GM18502 (cell line): ENCODE results near the gene ANKRD36.
"Not testable (repeated sequence)": the region's sequence is repeated elsewhere in the genome, so short reads cannot be mapped to it uniquely, and the experiment has no call there.

Experiments used
- ATAC-seq: cut with Tn5 transposase; IDR thresholded peaks from one replicate; pipeline ENCODE4 v1.9.1; 2021; ENCODE audit warnings: mild to moderate bottlenecking; ENCODE audit not compliant: unreplicated experiment, poor library complexity

Gene ANKRD36

DNA sequence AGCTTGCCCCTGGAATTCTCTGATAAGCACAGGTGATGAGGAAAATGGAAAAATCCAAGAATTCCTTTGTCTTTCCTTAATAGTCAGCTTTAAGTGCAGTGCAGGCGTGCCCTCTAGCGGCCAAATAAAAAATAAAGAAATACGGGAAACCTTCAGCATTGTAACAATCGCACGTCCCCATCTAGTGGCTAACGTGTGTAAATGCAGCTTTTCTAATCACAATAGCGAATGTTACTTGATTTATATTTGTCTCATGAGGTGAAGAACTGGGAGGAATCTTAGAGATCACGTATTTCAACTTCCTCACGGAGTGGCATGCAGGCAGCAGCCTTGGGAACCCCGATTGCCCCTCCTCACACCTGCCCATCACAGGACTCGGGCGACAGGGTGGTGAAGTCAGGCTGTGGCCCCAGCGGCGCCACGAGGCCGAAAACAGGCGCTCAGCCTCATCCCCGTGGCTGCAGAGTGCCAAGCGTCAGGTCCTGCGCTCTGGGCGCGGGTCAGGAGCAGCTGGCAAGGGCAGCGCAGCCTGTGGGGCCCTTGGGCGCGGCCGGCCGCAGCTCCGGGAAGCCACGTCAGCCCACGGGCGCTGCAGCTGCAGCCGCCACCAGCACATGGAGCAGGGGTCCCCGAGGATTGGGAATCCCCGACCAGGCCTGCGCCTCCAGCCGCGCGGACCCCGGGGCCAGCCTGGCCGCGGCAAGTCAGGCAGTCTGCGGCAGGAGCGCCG is 468 bp upstream of the ANKRD36 start:
- ATAC-seq, result peak; percentile 55

DNA sequence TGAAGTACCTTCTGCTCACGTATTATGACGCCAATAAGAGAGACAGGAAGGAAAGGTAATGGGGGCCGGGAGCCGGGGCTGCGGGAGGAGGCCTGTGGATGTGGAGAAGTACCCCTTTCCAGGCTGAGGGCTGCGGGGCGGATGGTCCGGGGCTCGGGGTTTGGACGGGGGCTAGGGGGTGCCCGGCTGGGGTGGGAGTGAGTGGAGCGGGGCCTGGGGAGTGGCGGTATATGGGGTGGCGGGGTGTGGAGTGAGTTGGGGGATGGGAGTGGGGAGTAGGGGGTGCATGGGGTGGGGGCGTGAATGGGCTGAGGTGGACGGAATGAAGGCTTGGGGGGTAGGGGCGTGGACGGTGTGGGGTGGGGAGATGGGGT is 916 bp downstream of the ANKRD36 start:
- ATAC-seq, result not testable (repeated sequence)

DNA sequence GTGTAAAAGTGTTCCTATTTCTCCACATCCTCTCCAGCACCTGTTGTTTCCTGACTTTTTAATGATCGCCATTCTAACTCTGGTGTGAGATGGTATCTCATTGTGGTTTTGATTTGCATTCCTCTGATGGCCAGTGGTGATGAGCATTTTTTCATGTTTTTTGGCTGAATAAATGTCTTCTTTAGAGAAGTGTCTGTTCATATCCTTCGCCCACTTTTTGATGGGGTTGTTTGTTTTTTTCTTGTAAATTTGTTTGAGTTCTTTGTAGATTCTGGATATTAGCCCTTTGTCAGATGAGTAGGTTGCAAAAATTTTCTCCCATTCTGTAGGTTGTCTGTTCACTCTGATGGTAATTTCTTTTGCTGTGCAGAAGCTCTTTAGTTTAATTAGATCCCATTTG is 16.1 kb downstream of the ANKRD36 start:
- not testable (repeated sequence) for ATAC-seq

DNA sequence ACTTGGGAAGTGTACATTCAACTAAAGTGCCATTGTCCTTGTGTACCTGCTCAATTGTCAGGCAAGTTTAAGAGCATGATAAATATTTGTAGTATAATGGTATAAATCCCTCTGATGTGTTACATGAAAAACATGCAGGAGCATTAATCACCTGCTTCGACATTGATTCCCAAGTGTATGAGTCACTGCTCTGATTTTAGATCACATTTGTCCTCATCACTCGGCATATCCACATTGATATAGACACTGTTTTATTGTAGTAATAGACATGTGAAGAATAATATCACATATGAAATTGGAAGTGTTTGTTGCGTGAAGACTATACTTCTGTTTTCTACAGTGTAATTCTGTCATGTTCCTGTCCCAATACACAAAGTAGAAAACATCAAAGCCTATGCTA is 31.1 kb downstream of the ANKRD36 start:
- not testable (repeated sequence) for ATAC-seq

DNA sequence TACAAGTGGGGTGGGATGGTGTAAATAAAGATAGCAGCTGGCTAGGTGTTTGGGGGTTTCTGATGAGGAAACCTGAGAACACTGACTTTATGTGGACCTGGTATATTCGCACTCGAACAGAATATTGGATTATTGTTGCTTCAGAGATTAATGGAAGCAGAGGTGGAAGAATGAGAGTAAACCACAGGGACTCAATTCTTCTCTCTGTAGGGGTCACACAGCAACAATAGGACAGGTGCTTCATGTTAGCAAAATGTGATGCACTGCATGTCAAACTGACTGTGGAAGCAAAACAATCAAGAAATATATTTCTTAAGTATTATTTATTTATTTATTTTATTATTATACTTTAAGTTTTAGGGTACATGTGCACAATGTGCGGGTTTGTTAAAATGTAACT is 53.6 kb downstream of the ANKRD36 start:
- ATAC-seq, result not testable (repeated sequence)

DNA sequence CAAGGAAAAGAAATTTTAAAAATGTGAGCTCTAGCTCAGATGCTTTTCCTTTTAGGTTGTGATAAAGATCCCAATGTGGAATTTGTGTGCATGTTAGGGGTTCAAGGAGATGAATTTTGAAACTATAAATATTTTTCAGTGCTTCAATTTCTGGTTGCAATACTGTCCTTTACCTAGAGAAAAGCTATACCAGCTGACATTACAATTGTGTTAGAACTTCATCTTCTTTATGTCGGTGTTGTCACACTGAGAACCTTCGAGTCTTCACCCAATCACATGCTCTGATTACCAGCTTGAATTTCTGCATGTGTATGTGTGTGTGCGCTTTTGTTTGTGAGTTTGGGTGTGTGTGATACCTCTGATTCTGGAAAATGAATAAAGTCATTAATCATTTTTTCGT is 55.0 kb downstream of the ANKRD36 start:
- not testable (repeated sequence) for ATAC-seq

DNA sequence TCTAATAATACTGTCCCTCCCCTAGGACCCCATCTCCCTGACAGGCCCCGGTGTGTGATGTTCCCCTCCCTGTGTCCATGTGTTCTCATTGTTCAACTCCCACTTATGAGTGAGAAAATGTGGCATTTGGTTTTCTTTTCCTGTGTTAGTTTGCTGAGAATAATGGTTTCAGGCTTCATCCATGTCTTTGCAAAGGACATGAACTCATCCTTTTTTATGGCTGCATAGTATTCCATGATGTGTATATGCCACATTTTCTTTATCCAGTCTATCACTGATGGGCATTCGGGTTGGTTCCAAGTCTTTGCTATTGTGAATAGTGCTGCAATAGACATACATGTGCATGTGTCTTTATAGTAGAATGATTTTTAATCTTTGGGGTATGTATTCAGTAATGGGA is 55.6 kb downstream of the ANKRD36 start:
- not testable (repeated sequence) for ATAC-seq

DNA sequence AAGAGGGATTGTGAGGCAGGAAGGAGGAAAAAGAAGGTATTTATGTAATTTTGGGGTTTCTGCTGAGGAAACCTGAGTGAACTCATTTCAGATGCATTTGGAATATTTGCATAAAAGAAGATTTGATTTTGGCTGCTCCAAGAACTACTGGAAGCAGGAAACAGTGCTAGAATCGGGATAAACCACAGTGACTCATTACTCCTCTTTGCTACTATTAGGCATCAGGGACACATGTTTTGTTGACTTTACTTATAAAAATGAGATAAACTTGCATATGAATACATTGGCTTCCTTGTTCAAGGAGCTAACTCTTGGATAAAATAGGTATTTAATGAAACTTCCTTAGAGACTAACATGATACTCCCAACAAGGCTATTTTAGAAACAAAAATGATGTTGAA is 67.4 kb downstream of the ANKRD36 start:
- not testable (repeated sequence) for ATAC-seq

DNA sequence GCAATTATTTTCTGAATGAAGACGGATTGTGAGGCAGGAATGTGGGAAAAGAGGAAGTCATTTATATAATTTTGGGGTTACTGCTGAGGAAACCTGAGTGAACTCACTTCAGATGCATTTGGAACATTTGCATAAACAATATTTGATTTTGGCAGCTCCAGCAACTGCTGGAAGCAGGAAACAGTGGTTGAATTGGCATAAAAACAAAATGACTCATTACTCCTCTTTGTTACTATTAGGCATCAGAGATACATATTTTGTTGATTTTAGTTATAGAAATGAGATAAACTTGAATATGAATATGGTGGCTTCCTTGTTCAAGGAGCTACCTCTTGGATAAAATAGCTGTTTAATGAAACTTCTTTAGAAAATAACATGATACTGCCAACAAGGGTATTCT is 82.4 kb downstream of the ANKRD36 start:
- ATAC-seq, result not testable (repeated sequence)

DNA sequence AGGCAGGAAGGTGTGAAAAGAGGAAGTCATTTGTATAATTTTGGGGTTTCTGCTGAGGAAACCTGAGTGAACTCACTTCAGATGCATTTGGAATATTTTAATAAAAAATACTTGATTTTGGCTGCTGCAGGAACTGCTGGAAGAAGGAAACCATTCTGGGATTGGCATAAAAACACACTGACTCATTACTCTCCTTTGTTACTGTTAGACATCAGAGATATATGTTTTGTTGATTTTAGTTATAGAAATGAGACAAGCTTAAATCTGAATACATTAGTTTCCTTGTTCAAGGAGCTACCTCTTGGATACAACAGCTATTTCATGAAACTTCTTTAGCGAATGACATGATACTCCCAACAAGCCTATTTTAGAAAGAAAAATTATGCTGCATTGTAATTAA is 84.3 kb downstream of the ANKRD36 start:
- ATAC-seq, result not testable (repeated sequence)

DNA sequence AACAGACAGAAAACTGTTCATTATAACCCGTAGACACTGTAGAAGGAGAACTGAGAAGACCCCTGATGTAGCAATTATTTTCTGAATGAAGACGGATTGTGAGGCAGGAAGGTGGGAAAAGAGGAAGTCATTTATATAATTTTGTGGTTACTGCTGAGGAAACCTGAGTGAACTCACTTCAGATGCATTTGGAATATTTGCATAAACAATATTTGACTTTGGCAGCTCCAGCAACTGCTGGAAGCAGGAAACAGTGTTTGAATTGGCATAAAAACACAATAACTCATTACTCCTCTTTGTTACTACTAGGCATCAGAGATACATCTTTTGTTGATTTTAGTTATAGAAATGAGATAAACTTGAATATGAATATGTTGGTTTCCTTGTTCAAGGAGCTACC is 87.9 kb downstream of the ANKRD36 start:
- not testable (repeated sequence) for ATAC-seq

DNA sequence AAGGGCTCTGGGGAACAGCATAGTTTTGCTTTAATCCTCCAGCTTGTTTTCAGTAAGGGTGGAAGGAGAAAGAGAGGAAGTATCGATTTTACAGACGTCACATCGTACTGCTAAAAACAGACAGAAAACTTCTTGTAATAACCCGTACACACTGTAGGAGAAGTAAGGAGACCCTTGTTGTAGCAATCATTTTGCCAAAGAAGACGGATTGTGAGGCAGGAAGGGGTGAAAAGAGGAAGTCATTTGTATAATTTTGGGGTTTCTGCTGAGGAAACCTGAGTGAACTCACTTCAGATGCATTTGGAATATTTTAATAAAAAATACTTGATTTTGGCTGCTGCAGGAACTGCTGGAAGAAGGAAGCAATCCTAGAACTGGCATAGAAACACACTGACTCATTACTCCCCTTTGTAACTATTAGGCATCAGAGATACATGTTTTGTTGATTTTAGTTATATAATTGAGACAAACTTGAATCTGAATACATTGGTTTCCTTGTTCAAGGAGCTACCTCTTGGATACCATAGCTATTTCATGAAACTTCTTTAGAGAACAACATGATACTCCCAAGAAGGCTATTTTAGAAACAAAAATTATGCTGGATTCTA is 89.8 kb downstream of the ANKRD36 start:
- not testable (repeated sequence) for ATAC-seq

DNA sequence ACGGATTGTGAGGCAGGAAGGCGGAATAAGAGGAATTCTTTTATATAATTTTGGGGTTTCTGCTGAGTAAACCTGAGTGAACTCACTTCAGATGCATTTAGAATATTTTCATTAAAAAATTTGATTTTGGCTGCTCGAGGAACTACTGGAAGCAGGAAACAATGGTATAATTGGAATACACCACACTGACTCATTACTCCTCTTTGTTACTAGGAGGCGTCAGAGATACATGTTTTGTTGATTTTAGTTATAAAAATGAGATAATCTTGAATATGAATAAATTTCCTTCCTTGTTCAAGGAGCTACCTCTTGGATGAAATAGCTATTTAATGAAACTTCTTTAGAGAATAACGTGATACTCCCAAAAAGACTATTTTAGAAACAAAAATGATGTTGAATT is 97.4 kb downstream of the ANKRD36 start:
- ATAC-seq, result no peak

DNA sequence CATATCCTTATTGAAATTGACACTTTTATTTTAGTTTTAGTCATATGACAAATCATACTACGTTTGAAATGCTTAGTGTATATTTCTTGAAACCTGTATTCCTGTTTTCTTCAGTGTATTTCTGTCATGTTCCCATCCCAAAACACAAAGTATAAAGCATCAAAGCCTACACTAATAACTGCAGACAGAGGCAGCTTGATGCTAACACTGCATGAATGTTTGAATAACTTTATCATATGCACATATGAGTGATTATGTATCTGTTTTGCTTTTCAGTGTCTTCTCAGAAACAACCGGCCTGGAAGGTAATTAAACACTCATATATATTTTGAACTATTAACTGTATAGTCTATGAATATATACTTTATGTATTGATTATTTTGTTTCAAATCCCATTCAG is 102.1 kb downstream of the ANKRD36 start:
- ATAC-seq, result not testable (repeated sequence)

DNA sequence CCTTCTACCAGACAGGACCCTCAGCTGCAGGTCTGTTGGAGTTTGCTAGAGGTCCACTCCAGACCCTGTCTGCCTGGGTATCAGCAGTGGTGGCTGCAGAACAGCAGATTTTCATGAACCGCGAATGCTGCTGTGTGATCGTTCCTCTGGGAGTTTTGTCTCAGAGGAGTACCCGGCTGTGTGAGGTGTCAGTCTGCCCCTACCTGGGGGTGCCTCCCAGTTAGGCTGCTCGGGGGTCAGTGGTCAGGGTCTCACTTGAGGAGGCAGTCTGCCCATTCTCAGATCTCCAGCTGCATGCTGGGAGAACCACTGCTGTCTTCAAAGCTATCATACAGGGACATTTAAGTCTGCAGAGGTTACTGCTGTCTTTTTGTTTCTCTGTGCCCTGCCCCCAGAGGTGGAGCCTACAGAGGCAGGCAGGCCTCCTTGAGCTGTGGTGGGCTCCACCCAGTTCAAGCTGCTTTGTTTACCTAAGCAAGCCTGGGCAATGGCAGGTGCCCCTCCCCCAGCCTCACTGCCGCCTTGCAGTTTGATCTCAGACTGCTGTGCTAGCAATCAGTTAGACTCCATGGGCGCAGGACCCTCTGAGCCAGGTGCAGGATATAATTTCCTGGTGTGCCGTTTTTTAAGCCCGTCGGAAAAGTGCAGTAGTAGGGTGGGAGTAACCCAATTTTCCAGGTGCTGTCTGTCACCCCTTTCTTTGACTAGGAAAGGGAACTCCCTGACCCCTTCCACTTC is 118.1 kb downstream of the ANKRD36 start:
- ATAC-seq, result not testable (repeated sequence)

DNA sequence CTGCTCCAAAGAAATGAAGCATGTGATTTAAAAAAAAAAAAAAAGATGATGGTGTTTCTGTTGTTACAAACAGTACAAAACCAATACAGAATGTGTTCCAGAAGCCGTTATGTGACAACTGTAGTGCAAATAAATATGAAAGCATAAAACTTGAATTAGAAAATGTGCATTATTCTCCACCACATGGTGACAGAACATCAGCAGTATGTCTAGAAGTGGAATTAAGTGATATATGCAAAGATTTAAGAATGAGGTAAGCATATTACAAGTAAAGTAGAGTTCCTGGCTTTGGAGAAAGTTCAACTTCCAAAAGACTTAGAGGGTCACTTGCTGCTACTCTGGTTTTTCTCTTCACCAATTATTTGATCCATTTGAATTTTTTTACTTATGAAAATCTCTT is 120.0 kb downstream of the ANKRD36 start:
- not testable (repeated sequence) for ATAC-seq

DNA sequence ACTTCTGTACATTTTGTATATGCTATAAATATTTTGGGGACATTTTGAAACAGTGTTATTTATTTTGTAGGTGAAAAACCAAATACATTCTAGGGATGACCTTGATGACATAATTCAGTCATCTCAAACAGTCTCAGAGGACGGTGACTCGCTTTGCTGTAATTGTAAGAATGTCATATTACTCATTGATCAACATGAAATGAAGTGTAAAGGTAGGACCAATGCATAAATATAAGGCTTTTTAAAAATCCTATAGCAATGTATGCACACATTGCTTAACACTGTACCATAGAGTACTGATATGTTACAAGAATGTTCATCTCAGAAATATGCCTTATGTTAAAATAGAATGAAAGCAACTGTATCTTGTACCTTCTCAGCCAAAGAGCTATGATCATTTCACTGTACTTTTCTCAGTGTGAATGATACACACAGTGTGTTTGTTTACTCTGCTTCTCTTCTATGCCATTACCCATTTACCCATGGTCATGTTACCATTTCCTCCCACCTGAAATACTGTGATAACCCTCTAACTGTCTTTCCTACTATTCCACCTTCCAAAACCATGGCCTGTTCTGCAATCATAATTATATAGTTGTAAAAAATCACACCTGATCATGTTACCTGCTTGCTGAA is 120.8 kb downstream of the ANKRD36 start:
- ATAC-seq, result not testable (repeated sequence)

DNA sequence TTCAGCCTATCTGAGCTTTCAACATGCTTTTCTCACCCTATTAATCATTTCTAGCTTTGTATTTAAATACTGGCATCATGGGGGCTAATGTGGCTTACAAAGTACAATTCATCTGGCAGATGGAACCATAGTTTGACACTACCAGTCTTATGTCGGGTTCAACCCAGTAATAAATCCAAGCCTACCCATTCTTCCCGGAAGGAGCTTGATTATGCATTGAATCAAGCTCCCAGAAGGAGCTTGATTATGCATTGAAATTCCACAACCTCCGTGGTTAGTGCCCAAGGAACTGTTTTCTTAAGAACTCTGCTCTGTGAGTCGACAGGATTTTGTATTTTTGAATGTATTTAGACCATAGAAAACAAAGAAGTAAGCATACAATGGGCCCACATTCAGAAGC is 148.2 kb downstream of the ANKRD36 start:
- ATAC-seq, result not testable (repeated sequence)

DNA sequence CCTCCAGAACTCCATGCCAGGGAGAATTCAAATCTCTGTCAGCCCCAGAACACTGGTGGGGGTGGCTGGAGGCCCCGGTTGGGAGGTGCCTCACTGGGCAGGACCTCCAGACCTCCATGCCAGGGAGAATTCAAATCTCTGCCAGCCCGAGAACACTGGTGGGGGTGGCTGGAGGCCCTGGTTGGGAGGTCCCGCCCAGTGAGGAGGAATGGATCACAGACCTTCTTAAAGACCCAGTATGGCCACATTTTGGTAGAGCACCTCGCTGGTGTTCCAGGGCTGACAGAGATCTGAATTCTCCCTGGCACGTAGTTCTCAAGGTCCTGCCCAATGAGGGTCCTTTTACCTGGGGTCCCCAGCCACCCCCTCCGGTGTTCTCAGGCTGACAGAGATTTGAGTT is 153.5 kb downstream of the ANKRD36 start:
- ATAC-seq, result not testable (repeated sequence)

DNA sequence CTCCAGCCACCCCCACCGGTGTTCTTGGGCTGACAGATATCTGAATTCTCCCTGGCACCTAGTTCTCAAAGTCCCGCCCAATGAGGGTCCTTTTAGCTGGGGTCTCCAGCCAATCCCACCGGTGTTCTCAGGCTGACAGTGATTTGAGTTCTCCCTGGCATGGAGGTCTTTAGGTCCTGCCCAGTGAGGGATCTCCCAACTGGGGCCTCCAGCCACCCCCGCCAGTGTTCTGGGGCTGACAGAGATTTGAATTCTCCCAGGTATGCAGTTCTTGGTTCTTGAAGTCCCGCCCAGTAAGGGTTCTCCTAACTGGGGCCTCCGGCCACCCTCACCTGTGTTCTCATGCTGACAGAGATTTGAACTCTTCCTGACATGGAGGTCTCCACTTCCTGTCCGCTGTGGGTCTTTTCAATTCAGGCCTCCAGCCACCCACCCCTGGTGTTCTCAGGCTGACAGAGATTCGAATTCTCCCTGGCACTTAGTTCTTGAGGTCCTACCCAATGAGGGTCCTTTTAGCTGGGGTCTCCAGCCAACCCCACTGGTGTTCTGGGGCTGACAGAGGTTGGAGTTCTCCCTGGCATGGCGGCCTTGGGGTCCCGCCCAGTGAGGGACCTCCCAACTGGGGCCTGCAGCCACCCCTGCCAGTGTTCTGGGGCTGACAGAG is 154.6 kb downstream of the ANKRD36 start:
- ATAC-seq, result no peak
